Suprapubic skin (tissue), 4 donors: ENCODE results near the gene CPNE2. TPM values are rescaled to one million over a fixed set of nuclear protein-coding genes. Genes with fewer than 3 reads are reported as not detected.

ENCODE experiments used
- DNase-seq, 2 donors: peaks; one replicate each; pipeline ENCODE4 v3.0.0-alpha.2; 2019; ENCODE audit warnings: low spot score in 2 of 2
- H3K27ac ChIP-seq: fragments of 200-600 bp; sonication (generic); one replicate; pipeline ENCODE4 v1.5.1; 2019
- H3K27me3 ChIP-seq: fragments of 200-600 bp; sonication (generic); one replicate; pipeline ENCODE4 v1.5.1; 2019
- H3K36me3 ChIP-seq: fragments of 200-600 bp; sonication (generic); one replicate; pipeline ENCODE4 v1.5.1; 2019
- H3K4me1 ChIP-seq: fragments of 200-600 bp; sonication (generic); one replicate; pipeline ENCODE4 v1.5.1; 2019
- H3K4me3 ChIP-seq: fragments of 200-600 bp; sonication (generic); one replicate; pipeline ENCODE4 v1.5.1; 2019; ENCODE audit warnings: mild to moderate bottlenecking
- H3K9me3 ChIP-seq: fragments of 200-600 bp; sonication (generic); one replicate; pipeline ENCODE4 v1.5.1; 2019
- CTCF ChIP-seq, 2 donors: fragments of 200-600 bp in 1 of 2; fragments of 450-650 bp in 1 of 2; sonication (generic) in 1 of 2; IDR thresholded peaks; one replicate each; pipeline ENCODE4 v1.5.1; 2016 to 2019; ENCODE audit warnings: antibody characterized with exemption in 2 of 2, mild to moderate bottlenecking in 1 of 2, moderate library complexity in 1 of 2
- EP300 ChIP-seq: sonication (generic); formaldehyde crosslinking; IDR thresholded peaks from one replicate; pipeline ENCODE4 v1.6.1; 2017; ENCODE audit warnings: antibody characterized with exemption
- POLR2A ChIP-seq, 2 donors: fragments of 450-650 bp; IDR thresholded peaks; one replicate each; pipeline ENCODE4 v1.6.1; 2017; ENCODE audit warnings: antibody characterized with exemption in 2 of 2, mild to moderate bottlenecking in 2 of 2, moderate library complexity in 2 of 2
- POLR2AphosphoS5 ChIP-seq, 3 donors: sonication (generic); formaldehyde crosslinking; IDR thresholded peaks; one replicate each; pipeline ENCODE4 v1.6.1; 2017; ENCODE audit warnings: antibody characterized with exemption in 3 of 3
- WGBS: methylation state at CpG from one replicate; pipeline ENCODE4 v1.1.5; 2018; 5-methylcytosine and 5-hydroxymethylcytosine counted together
- total RNA-seq, 4 donors: library from RNA; depleted of rRNA; stranded (reverse); fragments of >200 nt; gene quantifications; one replicate each; pipeline ENCODE4 v1.1.0, GENCODE V29; 2016

CPNE2 gene
- total RNA-seq, 4 donors from 2014 or later, result 12.7 to 23.1 (median 15.7) TPM

- 82% methylated on average over 2 of the region's 2 CpGs for WGBS
- Histone ChIP-seq H3K27me3 (no peaks in the 10 kb centered on the region), H3K36me3 (peaks cover 46% of the 10 kb centered on the region), H3K4me1 (peaks cover 4% of the 10 kb centered on the region), H3K9me3 (no peaks in the 10 kb centered on the region), H3K27ac (no peak overlapping the region), H3K4me3 (no peak overlapping the region)
- TF ChIP-seq POLR2A (IDR thresholded peaks at IDR 0.05), result no peak
- no peak for TF ChIP-seq CTCF (IDR thresholded peaks at IDR 0.05)
- TF ChIP-seq POLR2AphosphoS5 (IDR thresholded peaks at IDR 0.05), result no peak
- TF ChIP-seq EP300, result no peak
- DNase-seq, result no peak
Observed at GRCh38 chr16:57048095-57048494, 44.3 kb upstream of the CPNE2 start.

GRCh38 chr16:57049678-57050077 lies 42.7 kb upstream of the CPNE2 start:
- no peak overlapping the region for H3K4me3 ChIP-seq
- H3K9me3 ChIP-seq, result no peaks in the 10 kb centered on the region
- H3K4me1 ChIP-seq, result peaks cover 4% of the 10 kb centered on the region
- H3K27ac ChIP-seq, result no peak overlapping the region
- TF ChIP-seq CTCF (IDR thresholded peaks at IDR 0.05) (no peak), EP300 (no peak), POLR2A (IDR thresholded peaks at IDR 0.05) (no peak), POLR2AphosphoS5 (IDR thresholded peaks at IDR 0.05) (no peak)
- WGBS, result 97% methylated on average over 4 of the region's 4 CpGs
- no peaks in the 10 kb centered on the region for H3K27me3 ChIP-seq
- H3K36me3 ChIP-seq, result peaks cover 55% of the 10 kb centered on the region
- DNase-seq, result no peak

GRCh38 chr16:57051696-57052228 lies 40.6 kb upstream of the CPNE2 start:
- 93% methylated on average over 11 of the region's 11 CpGs for WGBS
- TF ChIP-seq EP300 (no peak), POLR2AphosphoS5 (IDR thresholded peaks at IDR 0.05) (no peak), POLR2A (IDR thresholded peaks at IDR 0.05) (no peak), CTCF (IDR thresholded peaks at IDR 0.05) (no peak)

GRCh38 chr16:57053206-57053605 lies 39.2 kb upstream of the CPNE2 start:
- H3K27me3 ChIP-seq, result no peaks in the 10 kb centered on the region
- TF ChIP-seq CTCF (IDR thresholded peaks at IDR 0.05) (no peak), POLR2A (IDR thresholded peaks at IDR 0.05) (no peak), EP300 (no peak), POLR2AphosphoS5 (IDR thresholded peaks at IDR 0.05) (no peak)
- no peak overlapping the region for H3K27ac ChIP-seq
- WGBS, result 92% methylated on average over 9 of the region's 9 CpGs
- no peak for DNase-seq
- no peaks in the 10 kb centered on the region for H3K9me3 ChIP-seq
- no peaks in the 10 kb centered on the region for H3K4me1 ChIP-seq
- H3K36me3 ChIP-seq, result peaks cover 72% of the 10 kb centered on the region
- H3K4me3 ChIP-seq, result no peak overlapping the region

More at GRCh38 chr16:57051696-57052228, 40.6 kb upstream of the CPNE2 start:
- no peaks in the 10 kb centered on the region for H3K9me3 ChIP-seq
- H3K27ac ChIP-seq, result no peak overlapping the region
- H3K4me1 ChIP-seq, result no peaks in the 10 kb centered on the region
- peaks cover 72% of the 10 kb centered on the region for H3K36me3 ChIP-seq
- no peak overlapping the region for H3K4me3 ChIP-seq
- no peak for DNase-seq
- H3K27me3 ChIP-seq, result no peaks in the 10 kb centered on the region

- Histone ChIP-seq H3K9me3 (no peaks in the 10 kb centered on the region), H3K36me3 (peaks cover 72% of the 10 kb centered on the region), H3K4me3 (no peak overlapping the region), H3K4me1 (no peaks in the 10 kb centered on the region), H3K27ac (no peak overlapping the region), H3K27me3 (no peaks in the 10 kb centered on the region)
- WGBS, result 77% methylated on average over 5 of the region's 5 CpGs
- no peak for DNase-seq
- no peak for TF ChIP-seq POLR2A (IDR thresholded peaks at IDR 0.05)
- TF ChIP-seq POLR2AphosphoS5 (IDR thresholded peaks at IDR 0.05), result no peak
Observed at GRCh38 chr16:57054338-57054737, 38.0 kb upstream of the CPNE2 start.

GRCh38 chr16:57054771-57055170 lies 37.6 kb upstream of the CPNE2 start:
- WGBS, result 87% methylated on average over 7 of the region's 7 CpGs
- TF ChIP-seq POLR2AphosphoS5 (IDR thresholded peaks at IDR 0.05), result no peak
- TF ChIP-seq CTCF (IDR thresholded peaks at IDR 0.05), result no peak
- TF ChIP-seq POLR2A (IDR thresholded peaks at IDR 0.05), result no peak
- no peak for TF ChIP-seq EP300
- Histone ChIP-seq H3K27ac (no peak overlapping the region), H3K36me3 (peaks cover 74% of the 10 kb centered on the region), H3K9me3 (no peaks in the 10 kb centered on the region), H3K4me3 (no peak overlapping the region), H3K27me3 (no peaks in the 10 kb centered on the region), H3K4me1 (no peaks in the 10 kb centered on the region)
- no peak for DNase-seq
